NT2/D1 (cell line): ENCODE measurements around the gene IFIT1B.
"Not testable (repeated sequence)": the region's sequence is repeated elsewhere in the genome, so short reads cannot be mapped to it uniquely, and the experiment has no call there.

ENCODE experiments used
- SUZ12 ChIP-seq: IDR thresholded peaks from 2 replicates; pipeline ENCODE4 v1.6.1; 2011; ENCODE audit not compliant: insufficient read length, insufficient read depth; ENCODE audit errors: extremely low read depth
- YY1 ChIP-seq: IDR thresholded peaks from 2 replicates; pipeline ENCODE4 v1.6.1; 2011; ENCODE audit not compliant: insufficient read length, insufficient read depth
- ZNF274 ChIP-seq: IDR thresholded peaks from 2 replicates; pipeline ENCODE4 v1.6.1; 2011; ENCODE audit warnings: mild to moderate bottlenecking, low read depth, low read length

- TF ChIP-seq ZNF274, YY1, SUZ12: not testable (repeated sequence)
These were observed 29.9 kb downstream of the IFIT1B start for GRCh38 chr10:89407792-89408191.
